ENCODE data around the gene CCDC178. TPM values are rescaled to one million over a fixed set of nuclear protein-coding genes. Genes with fewer than 3 reads are reported as not detected.
"Not testable (repeated sequence)": the region's sequence is repeated elsewhere in the genome, so short reads cannot be mapped to it uniquely, and the experiment has no call there.

Gene CCDC178
- total RNA-seq, 1 donor, result 0.43 TPM

- H3K4me3 ChIP-seq (ENCODE audit: low read depth, low read length), result no peak overlapping the region
- no peak for TF ChIP-seq CTCF (IDR thresholded peaks at IDR 0.05; ENCODE audit: insufficient read depth, low read depth, low read length)
- no peak for DNase-seq (ENCODE audit: low read depth)
Measured at GRCh38 chr18:33152376-33152775, 288.1 kb downstream of the CCDC178 start.

GRCh38 chr18:33147811-33148210, 292.7 kb downstream of the CCDC178 start:
- H3K4me3 ChIP-seq (ENCODE audit: low read depth, low read length); DNase-seq (ENCODE audit: low read depth): not testable (repeated sequence)

- no peak overlapping the region for H3K4me3 ChIP-seq (ENCODE audit: low read depth, low read length)
- no peak for TF ChIP-seq CTCF (IDR thresholded peaks at IDR 0.05; ENCODE audit: insufficient read depth, low read depth, low read length)
- DNase-seq (ENCODE audit: low read depth), result no peak
Measured at GRCh38 chr18:33146014-33146413, 294.5 kb downstream of the CCDC178 start.

GRCh38 chr18:33135951-33136660, 304.4 kb downstream of the CCDC178 start:
- H3K4me3 ChIP-seq (ENCODE audit: low read depth, low read length), result no peak overlapping the region
- no peak for DNase-seq (ENCODE audit: low read depth)
- no peak for TF ChIP-seq CTCF (IDR thresholded peaks at IDR 0.05; ENCODE audit: insufficient read depth, low read depth, low read length)

GRCh38 chr18:33132657-33133056, 307.9 kb downstream of the CCDC178 start:
- no peak for DNase-seq (ENCODE audit: low read depth)
- no peak for TF ChIP-seq CTCF (IDR thresholded peaks at IDR 0.05; ENCODE audit: insufficient read depth, low read depth, low read length)
- no peak overlapping the region for H3K4me3 ChIP-seq (ENCODE audit: low read depth, low read length)

- H3K4me3 ChIP-seq (ENCODE audit: low read depth, low read length), result no peak overlapping the region
- TF ChIP-seq CTCF (IDR thresholded peaks at IDR 0.05; ENCODE audit: insufficient read depth, low read depth, low read length), result no peak
- DNase-seq (ENCODE audit: low read depth), result no peak
Measured at GRCh38 chr18:33128581-33128980, 311.9 kb downstream of the CCDC178 start.

- DNase-seq (ENCODE audit: low read depth), result no peak
- no peak for TF ChIP-seq CTCF (IDR thresholded peaks at IDR 0.05; ENCODE audit: insufficient read depth, low read depth, low read length)
- no peak overlapping the region for H3K4me3 ChIP-seq (ENCODE audit: low read depth, low read length)
Measured at GRCh38 chr18:33123862-33124518, 316.5 kb downstream of the CCDC178 start.

All from fibroblast of villous mesenchyme (primary cell).